HG03064 (cell line): ENCODE measurements around the gene DPP7.

Experiments used
- ATAC-seq: cut with Tn5 transposase; IDR thresholded peaks from one replicate; pipeline ENCODE4 v1.9.1; 2021; ENCODE audit warnings: low read depth; ENCODE audit not compliant: unreplicated experiment

Gene DPP7

DNA sequence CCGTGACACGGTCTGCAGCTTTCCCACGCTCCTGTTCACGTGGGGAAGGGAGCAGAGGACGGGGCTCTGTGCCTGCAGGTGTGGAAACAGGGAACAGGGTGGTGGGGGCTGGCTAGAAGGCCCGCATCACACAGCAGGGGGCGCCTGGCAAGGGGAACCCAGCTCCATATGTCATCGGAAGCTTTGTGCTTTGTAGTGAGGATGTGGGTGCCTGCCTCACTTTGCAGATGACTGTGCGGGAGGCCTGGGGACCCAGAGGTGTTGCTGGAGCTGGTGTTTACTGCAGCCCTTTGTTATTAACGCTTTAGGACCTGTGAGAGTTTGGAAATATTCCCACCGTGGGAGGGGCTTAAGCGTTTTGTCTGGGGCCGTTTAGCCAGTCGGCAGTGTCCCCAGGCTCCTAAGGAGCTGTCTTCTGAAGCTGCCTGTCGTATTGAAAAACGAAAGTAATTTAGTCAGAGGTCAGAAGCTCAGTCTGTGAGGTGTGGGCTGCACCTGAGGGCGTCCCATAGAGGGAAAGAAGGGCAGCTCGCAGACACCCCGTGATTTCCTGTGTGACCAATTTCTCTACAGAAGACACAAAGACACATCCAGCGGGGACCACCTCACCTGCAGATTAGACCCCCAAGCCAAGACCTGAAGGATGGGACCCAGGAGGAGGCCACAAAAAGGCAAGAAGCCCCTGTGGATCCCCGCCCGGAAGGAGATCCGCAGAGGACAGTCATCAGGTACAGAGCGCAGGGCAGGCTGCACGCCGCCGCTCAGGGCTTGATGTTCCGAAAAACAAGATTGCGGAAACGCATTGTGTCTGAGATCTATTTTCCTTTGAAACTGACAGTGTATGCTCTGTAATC, 18.6 kb downstream of the DPP7 start:
- peak; percentile 76 for ATAC-seq

DNA sequence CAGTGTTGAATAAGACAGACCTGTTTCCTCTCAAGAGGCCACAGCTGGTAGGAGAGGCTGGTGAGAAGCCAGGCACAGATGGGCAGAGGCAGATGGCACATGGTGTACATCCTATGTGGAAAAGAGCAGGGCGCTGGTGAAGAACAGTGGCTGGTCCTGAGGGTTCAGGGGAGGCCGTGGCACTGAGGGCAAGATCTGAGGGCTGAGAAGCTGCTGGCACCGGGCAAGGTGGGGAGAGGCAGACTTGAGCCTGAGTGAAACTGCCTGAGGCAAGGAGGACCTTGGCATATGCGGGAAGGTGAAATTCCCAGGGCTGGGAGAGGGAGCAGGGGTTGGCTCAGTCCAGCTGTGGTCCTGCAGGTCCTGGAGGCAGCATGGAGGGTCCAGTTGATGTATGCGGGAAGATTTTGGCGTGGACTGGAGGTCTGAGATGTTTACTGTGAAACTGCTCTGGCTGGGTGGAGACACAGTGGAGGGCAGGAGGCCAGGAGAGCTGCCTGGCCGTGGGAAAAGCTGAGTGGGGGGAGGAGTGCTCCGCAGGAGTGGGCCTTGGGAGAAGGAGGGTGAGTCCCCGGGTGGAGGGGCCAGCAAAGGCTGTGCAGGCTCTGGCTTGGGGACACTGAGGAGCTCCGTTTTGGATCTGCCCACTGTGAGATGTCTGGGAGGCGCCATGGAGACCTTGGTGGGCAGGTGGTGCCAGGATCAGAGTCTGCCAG, 25.1 kb downstream of the DPP7 start:
- no peak for ATAC-seq

GRCh38 chr9:137088121-137088520, 26.4 kb downstream of the DPP7 start:
- no peak for ATAC-seq

- ATAC-seq: no peak
Measured at GRCh38 chr9:137087409-137087925, 27.1 kb downstream of the DPP7 start.

DNA sequence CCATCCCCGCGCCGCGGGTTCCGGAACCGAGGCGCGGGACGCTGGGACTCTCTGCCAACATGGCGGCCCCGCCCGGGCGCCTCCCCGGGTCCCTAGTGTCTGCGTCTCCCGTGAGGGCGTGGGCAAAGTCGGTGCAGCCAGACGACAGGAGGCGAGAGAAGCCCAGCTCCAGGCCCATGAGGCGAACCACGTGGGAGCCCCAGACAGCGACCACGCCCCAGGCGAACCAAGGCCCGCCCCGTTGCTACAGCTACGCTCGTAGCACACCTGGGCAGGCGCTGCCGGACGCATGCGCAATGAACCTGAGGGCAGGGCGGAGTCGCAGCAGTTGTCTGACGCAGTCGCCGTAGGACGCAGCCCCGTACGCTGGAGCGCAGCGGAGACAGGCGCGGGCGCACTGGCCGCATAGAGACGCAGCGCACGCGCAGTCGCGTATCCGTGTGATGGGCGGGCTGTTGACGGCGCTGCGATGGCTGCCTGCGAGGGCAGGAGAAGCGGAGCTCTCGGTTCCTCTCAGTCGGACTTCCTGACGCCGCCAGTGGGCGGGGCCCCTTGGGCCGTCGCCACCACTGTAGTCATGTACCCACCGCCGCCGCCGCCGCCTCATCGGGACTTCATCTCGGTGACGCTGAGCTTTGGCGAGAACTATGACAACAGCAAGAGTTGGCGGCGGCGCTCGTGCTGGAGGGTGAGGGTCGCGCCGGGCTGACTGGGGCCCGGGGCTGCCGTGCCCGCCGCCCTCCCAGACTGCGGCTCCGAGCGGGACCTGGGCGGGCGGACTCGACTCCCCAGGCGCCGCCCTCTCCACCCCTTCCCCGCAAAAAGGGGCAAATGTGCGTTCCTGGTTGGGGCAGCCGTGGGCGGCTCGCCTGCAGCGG, 27.8 kb downstream of the DPP7 start, which contains the start of gene MAN1B1:
Gene MAN1B1 (plus strand): TSS at position 455 of the 878 bp plus-strand sequence. CDS start 15 bp downstream, at position 470.
- peak; percentile 75 for ATAC-seq

- ATAC-seq: peak; percentile 3
Measured at GRCh38 chr9:137085920-137086530, 28.5 kb downstream of the DPP7 start.

- no peak for ATAC-seq
Measured at GRCh38 chr9:137084526-137084925, 30.0 kb downstream of the DPP7 start.

GRCh38 chr9:137083394-137084004, 31.0 kb downstream of the DPP7 start:
- ATAC-seq: no peak

GRCh38 chr9:137082925-137083290, 31.6 kb downstream of the DPP7 start:
- ATAC-seq: no peak

DNA sequence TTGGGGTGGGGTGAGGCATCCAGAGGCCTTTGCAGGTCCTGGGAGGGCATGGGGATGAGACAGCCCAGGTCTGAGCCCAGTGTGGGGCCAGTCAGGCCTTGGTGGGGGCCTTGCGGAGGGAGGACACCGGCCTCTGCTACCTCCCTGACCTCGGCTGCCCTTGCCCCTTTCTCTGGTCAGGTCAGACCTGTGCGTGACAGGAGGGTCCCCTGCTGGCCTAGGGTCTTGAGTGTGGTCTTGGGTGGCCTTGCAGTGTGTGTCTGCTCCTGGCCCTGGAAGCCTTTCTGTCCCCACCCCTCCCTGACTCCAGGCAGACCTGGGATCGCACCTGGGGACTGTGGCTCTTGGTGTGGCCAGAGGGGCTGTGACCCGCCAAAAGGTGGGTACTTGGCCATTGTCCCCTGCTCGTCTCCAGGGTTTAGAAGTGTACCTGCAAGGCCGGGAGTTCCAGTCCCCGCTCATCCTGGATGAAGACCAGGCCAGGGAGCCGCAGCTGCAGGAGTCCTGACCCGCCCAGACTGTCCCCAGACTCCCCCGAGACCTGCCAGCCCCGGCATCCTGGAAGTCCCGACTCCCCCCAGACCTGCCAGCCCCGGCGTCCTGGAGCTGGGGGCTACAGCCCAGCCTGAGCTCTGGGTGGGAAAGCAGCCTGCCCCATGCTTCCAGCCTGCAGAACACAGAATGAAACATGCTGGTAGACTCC, 32.2 kb downstream of the DPP7 start:
- ATAC-seq: no peak

DNA sequence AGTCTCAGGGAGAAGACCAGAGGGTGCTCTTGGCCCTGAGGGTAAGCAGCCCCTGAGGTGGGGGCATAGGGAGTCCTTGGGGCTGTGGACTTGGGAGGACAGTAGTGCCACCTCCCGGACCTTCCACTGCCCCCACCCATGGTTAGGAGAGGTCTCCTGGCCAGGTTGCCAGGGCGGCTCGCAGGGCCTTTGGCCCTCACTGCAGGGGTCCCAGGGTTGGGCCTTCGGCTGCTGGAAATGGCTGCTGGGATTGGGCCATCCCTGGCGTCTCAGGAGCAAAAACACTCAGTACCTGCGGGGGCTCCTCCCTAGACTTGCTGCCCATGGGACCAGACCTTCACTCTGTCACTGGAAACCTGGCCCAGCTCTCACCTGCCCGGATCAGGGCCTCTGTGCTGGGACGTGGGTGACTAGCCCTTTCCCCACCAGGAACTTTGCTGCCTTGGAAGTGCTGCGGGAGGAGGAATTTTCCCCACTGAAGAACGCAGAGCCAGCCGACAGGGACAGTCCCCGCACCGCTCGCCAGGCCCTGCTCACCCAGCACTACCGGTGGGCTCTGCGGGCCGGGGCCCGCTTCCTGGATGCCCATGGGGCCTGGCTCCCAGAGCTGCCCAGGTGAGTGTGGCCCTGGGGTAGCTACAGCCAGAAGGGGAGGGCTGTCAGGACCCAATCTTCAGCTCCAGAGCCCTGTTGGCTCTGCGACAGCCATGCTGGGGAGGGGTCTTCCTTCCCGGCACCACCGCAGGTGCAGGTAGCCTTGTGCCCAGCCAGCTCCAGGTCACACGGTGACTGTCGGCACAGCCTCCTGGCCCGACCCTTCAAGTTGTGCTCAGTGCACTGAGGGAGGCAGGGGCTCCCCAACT, 34.0 kb downstream of the DPP7 start:
- no peak for ATAC-seq

GRCh38 chr9:137079401-137079787, 35.1 kb downstream of the DPP7 start:
- ATAC-seq: no peak

GRCh38 chr9:137078701-137079400, 35.7 kb downstream of the DPP7 start:
- no peak for ATAC-seq

GRCh38 chr9:137077758-137078693, 36.5 kb downstream of the DPP7 start:
- ATAC-seq: no peak

GRCh38 chr9:137077010-137077747, 37.4 kb downstream of the DPP7 start, which contains the start of gene UAP1L1:
Gene UAP1L1, plus strand, starts transcription at chr9:137077517. Its CDS starts 16 bp downstream, at chr9:137077533.
- ATAC-seq: no peak

GRCh38 chr9:137076636-137077009, 37.9 kb downstream of the DPP7 start:
- ATAC-seq: no peak
